Rectal smooth muscle tissue (tissue), 1 donor: ENCODE data around the gene UQCRQ.

Experiments
- H3K27ac ChIP-seq: one replicate; pipeline ENCODE4 v1.7.0; 2013; ENCODE audit warnings: low read depth, low read length, inconsistent platforms
- H3K27me3 ChIP-seq: one replicate; pipeline ENCODE4 v1.7.0; 2013; ENCODE audit warnings: low read length; ENCODE audit not compliant: control insufficient read depth, insufficient read depth
- H3K36me3 ChIP-seq: one replicate; pipeline ENCODE4 v1.7.0; 2013; ENCODE audit warnings: low read length; ENCODE audit not compliant: control insufficient read depth, insufficient read depth
- H3K4me1 ChIP-seq: one replicate; pipeline ENCODE4 v1.7.0; 2013; ENCODE audit warnings: low read length; ENCODE audit not compliant: control insufficient read depth, insufficient read depth
- H3K4me3 ChIP-seq: one replicate; pipeline ENCODE4 v1.7.0; 2013; ENCODE audit warnings: low read length
- H3K9ac ChIP-seq: one replicate; pipeline ENCODE4 v1.7.0; 2013; ENCODE audit warnings: low read length

Gene UQCRQ

DNA sequence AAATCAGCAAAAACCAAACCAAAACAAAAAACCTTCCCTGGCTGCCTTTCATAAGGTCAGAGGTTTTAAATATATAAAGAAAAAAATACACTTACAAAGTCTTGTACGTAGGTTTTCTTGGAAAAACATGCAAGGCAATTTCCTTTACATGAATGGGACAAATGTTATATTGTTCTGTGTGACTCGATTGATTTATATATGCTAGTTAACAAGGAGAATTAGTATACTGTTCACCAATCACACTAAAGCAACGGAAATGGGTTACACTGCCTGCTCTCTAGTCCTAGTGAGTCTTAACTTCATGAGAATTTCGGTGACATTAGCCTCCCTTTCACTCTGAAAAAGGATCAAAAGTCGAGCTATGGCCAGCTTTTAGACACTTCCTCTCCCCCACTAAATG is 5.7 kb upstream of the UQCRQ start:
- H3K9ac ChIP-seq: no peak overlapping the region
- H3K27me3 ChIP-seq: no peaks in the 10 kb centered on the region
- no peak overlapping the region for H3K4me3 ChIP-seq
- no peak overlapping the region for H3K27ac ChIP-seq
- H3K4me1 ChIP-seq: no peaks in the 10 kb centered on the region
- H3K36me3 ChIP-seq: no peaks in the 10 kb centered on the region

DNA sequence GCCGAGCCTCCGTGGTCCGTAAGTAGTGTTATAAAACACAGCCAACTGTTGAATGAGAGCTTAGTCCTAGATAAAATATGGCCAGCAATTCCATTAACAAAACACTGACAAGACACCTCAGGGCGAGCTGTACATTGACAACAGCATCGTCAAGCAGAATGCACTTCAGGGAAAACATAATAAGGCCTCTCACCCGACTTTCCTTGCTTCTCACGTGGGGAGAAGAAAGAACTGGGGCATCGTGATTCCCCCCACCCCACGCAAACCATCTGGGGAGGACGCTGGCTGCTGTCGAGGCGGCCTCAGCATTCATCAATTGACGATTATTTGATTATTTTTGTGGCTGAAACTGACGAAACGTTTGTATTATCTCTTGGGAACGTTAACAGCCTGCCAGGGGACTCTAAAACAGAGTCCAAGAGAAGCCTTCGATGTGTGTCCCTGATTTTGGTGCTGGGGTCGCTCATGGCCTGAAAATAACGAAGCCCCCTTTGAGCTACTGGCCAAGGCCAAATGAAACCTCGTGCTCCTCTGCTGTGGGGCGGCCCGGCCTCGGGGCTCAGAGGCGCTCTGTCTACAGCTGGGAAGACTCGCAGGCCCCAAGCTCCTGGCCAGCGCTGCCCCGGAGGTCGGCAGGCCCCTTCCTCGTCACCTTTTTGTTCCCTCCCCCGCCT is 637 bp upstream of the UQCRQ start:
- Histone ChIP-seq H3K27ac (peak overlapping the region; percentile 95), H3K9ac (peak overlapping the region; percentile 72)

DNA sequence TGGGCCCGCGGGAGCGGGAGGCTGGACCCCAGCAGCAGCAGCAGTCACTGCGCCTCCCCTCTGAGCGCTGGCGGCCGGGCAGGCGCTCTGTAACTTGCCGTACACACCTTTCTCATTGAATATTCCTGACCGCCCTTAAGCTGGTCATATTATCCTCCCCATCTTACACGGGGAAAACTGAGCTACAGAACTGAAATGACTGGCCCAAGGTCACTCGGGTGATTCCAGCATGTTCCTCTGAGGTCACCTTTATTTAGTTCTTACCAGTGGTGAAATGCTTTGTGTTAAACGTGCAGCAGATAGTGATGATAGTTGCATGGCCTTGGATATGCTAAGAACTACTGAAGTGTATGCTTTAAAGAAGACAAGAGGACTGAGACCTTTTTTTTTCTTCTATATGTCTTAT is 607 bp downstream of the UQCRQ start:
- peaks cover 7% of the 10 kb centered on the region for H3K4me1 ChIP-seq
- H3K27ac ChIP-seq: peak overlapping the region; percentile 95
- H3K9ac ChIP-seq: peak overlapping the region; percentile 74
- H3K27me3 ChIP-seq: no peaks in the 10 kb centered on the region
- peak overlapping the region; percentile 93 for H3K4me3 ChIP-seq
- H3K36me3 ChIP-seq: peaks cover 12% of the 10 kb centered on the region

More for the DNA sequence above, 637 bp upstream of the UQCRQ start:
- H3K36me3 ChIP-seq: peaks cover 12% of the 10 kb centered on the region
- peaks cover 7% of the 10 kb centered on the region for H3K4me1 ChIP-seq
- no peaks in the 10 kb centered on the region for H3K27me3 ChIP-seq
- peak overlapping the region; percentile 93 for H3K4me3 ChIP-seq

GRCh38 chr5:132868754-132869153 is 2.3 kb downstream of the UQCRQ start:
- peaks cover 7% of the 10 kb centered on the region for H3K4me1 ChIP-seq
- no peaks in the 10 kb centered on the region for H3K27me3 ChIP-seq
- H3K36me3 ChIP-seq: peaks cover 15% of the 10 kb centered on the region
- no peak overlapping the region for H3K9ac ChIP-seq
- H3K27ac ChIP-seq: no peak overlapping the region
- H3K4me3 ChIP-seq: no peak overlapping the region

GRCh38 chr5:132870801-132871200 is 4.4 kb downstream of the UQCRQ start:
- Histone ChIP-seq H3K4me3 (no peak overlapping the region), H3K4me1 (peaks cover 7% of the 10 kb centered on the region), H3K36me3 (peaks cover 15% of the 10 kb centered on the region), H3K9ac (no peak overlapping the region), H3K27ac (no peak overlapping the region), H3K27me3 (no peaks in the 10 kb centered on the region)

GRCh38 chr5:132871459-132872284 is 5.2 kb downstream of the UQCRQ start:
- Histone ChIP-seq H3K9ac (no peak overlapping the region), H3K36me3 (peaks cover 15% of the 10 kb centered on the region), H3K4me1 (peaks cover 7% of the 10 kb centered on the region), H3K27ac (no peak overlapping the region), H3K4me3 (no peak overlapping the region), H3K27me3 (no peaks in the 10 kb centered on the region)

GRCh38 chr5:132872788-132873118 is 6.3 kb downstream of the UQCRQ start:
- no peak overlapping the region for H3K27ac ChIP-seq
- peaks cover 2% of the 10 kb centered on the region for H3K4me1 ChIP-seq
- no peaks in the 10 kb centered on the region for H3K27me3 ChIP-seq
- peaks cover 15% of the 10 kb centered on the region for H3K36me3 ChIP-seq
- H3K9ac ChIP-seq: no peak overlapping the region
- no peak overlapping the region for H3K4me3 ChIP-seq

GRCh38 chr5:132873119-132873929 is 6.9 kb downstream of the UQCRQ start, which contains the start of gene LEAP2:
TSS of gene LEAP2 (plus strand) at chr5:132873668. CDS start at chr5:132873695, 27 bp downstream.
- Histone ChIP-seq H3K27ac (no peak within 1 kb of the TSS), H3K4me3 (no peak within 1 kb of the TSS), H3K9ac (no peak within 1 kb of the TSS), H3K27me3 (no peaks in the 10 kb centered on the region), H3K4me1 (peaks cover 5% of the 10 kb centered on the region), H3K36me3 (peaks cover 18% of the 10 kb centered on the region)

DNA sequence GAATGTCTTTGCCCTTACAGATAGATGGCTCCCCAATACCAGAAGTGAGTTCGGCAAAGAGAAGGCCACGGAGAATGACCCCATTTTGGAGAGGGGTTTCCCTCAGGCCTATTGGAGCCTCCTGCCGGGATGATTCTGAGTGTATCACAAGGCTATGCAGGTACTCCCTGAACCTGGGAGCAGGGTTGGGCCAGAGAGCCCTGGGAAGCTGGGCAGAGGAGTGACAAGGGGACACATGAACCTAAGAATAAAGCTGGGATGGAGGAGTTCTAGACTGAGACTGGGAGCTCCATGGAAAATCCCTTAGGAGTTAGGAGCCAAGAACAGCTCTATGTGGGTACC is 7.5 kb downstream of the UQCRQ start:
- peaks cover 13% of the 10 kb centered on the region for H3K36me3 ChIP-seq
- peaks cover 5% of the 10 kb centered on the region for H3K4me1 ChIP-seq
- no peak overlapping the region for H3K27ac ChIP-seq
- H3K27me3 ChIP-seq: no peaks in the 10 kb centered on the region
- H3K4me3 ChIP-seq: no peak overlapping the region
- H3K9ac ChIP-seq: no peak overlapping the region

DNA sequence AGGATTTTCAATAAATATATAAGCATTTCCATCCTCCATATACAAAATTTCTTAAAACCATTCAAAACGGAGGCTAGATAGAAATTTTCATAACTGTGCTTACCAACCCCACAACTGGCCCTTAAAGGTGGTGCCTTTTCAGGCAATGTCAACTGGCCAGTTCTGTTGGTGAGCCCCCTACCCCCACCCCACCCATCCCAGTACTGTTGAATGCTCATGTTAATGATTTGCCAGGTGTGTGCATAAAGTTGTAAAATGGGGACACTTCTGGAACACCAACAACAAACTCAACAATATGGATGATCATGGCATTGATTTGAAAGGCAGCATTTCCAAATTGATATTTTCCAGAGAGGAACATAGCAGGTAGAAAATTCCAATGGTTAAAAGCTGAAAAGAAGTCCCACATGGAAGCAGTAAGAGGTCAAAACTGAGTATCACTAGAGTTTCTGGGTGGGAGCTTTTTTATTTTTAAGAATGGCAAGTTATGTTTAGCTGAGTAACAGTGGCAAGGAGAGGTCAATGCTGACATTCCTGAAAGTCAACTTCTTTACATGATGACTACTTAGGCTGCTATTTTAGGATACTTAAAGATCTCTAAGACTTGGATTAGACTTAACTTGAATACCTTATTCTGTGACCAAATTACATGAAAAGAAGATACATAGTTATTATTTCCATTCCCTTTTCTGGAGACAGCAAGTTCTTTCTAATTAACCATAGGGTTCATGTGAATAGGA is 9.7 kb downstream of the UQCRQ start:
- Histone ChIP-seq H3K9ac (no peak overlapping the region), H3K4me1 (peaks cover 5% of the 10 kb centered on the region), H3K27ac (no peak overlapping the region), H3K27me3 (no peaks in the 10 kb centered on the region), H3K4me3 (no peak overlapping the region), H3K36me3 (peaks cover 11% of the 10 kb centered on the region)

GRCh38 chr5:132877466-132877865 is 11.0 kb downstream of the UQCRQ start:
- Histone ChIP-seq H3K9ac (no peak overlapping the region), H3K27me3 (no peaks in the 10 kb centered on the region), H3K4me3 (no peak overlapping the region), H3K4me1 (peaks cover 5% of the 10 kb centered on the region), H3K36me3 (peaks cover 17% of the 10 kb centered on the region), H3K27ac (no peak overlapping the region)

GRCh38 chr5:132877938-132878337 is 11.5 kb downstream of the UQCRQ start:
- no peak overlapping the region for H3K9ac ChIP-seq
- H3K36me3 ChIP-seq: peaks cover 14% of the 10 kb centered on the region
- no peak overlapping the region for H3K4me3 ChIP-seq
- no peaks in the 10 kb centered on the region for H3K27me3 ChIP-seq
- H3K27ac ChIP-seq: no peak overlapping the region
- peaks cover 5% of the 10 kb centered on the region for H3K4me1 ChIP-seq
